Ishikawa (cell line): ENCODE data around the gene COL25A1.

Source experiments
- CEBPB ChIP-seq: IDR thresholded peaks from 2 replicates; pipeline ENCODE4 v1.6.1; 2012
- CREB1 ChIP-seq: IDR thresholded peaks from 2 replicates; pipeline ENCODE4 v1.6.1; 2012; ENCODE audit warnings: low read depth
- EGR1 ChIP-seq: IDR thresholded peaks from 2 replicates; pipeline ENCODE4 v1.6.1; 2012
- EP300 ChIP-seq: IDR thresholded peaks from 2 replicates; pipeline ENCODE4 v1.6.1; 2012; ENCODE audit warnings: borderline replicate concordance
- FOXM1 ChIP-seq: IDR thresholded peaks from 2 replicates; pipeline ENCODE4 v1.6.1; 2012; ENCODE audit warnings: low read depth, borderline replicate concordance
- MAX ChIP-seq: IDR thresholded peaks from 2 replicates; pipeline ENCODE4 v1.6.1; 2012
- NFIC ChIP-seq: IDR thresholded peaks from 2 replicates; pipeline ENCODE4 v1.6.1; 2012
- RAD21 ChIP-seq: IDR thresholded peaks from 2 replicates; pipeline ENCODE4 v1.6.1; 2012; ENCODE audit warnings: low read depth
- REST ChIP-seq: IDR thresholded peaks from 2 replicates; pipeline ENCODE4 v1.6.1; 2012; ENCODE audit warnings: low read depth, mild to moderate bottlenecking
- TAF1 ChIP-seq: IDR thresholded peaks from 2 replicates; pipeline ENCODE4 v1.6.1; 2012; ENCODE audit warnings: low read depth, mild to moderate bottlenecking
- TCF12 ChIP-seq: IDR thresholded peaks from 2 replicates; pipeline ENCODE4 v1.6.1; 2012; ENCODE audit warnings: low read depth
- TEAD4 ChIP-seq: IDR thresholded peaks from 2 replicates; pipeline ENCODE4 v1.6.1; 2012
- YY1 ChIP-seq: IDR thresholded peaks from 2 replicates; pipeline ENCODE4 v1.6.1; 2012; ENCODE audit warnings: low read depth
- ZBTB7A ChIP-seq: IDR thresholded peaks from 2 replicates; pipeline ENCODE4 v1.6.1; 2012; ENCODE audit warnings: low read depth
- TF ChIP-seq, protein P1 (sequence below): IDR thresholded peaks from 2 replicates; pipeline ENCODE4 v1.6.1; 2012

The COL25A1 gene

DNA sequence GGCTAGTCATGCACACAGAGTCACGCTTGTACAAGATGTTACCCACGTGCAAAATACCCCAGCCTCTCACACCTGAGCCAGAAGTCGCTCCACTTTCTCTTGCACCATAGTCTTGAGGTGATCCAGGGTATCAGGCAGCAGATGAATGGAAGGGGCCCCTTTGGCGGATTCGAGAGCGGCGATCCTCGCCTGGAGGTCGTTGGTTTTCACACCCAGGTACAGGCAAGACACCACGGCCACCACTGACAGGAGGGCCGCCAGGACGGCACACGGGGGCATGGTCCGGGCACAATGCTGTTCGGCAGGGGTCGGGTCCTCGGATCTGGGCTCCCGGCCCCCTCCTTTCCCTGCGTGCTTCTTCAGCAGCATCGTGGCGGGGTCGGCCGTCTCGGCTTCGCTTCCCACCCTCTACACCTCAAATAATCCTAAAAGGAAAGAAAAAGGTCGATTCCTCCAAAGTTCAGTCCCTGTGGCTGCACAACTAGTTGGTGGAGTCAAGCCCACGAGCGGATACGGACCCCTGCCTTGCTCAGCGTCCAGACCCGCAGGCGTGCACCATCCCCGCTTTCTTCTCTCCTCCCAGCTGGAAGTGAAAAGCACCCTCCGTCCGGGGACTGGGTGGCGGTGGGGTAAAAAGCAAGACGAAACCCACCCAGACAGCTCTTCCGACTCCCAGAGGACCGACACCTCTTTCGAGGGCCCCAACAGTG lies 652 bp downstream of the COL25A1 start:
- no peak for TF ChIP-seq EGR1
- no peak for TF ChIP-seq EP300
- TF ChIP-seq FOXM1: no peak
- no peak for TF ChIP-seq TAF1
- TF ChIP-seq YY1: no peak
- TF ChIP-seq ZBTB7A: no peak
- no peak for TF ChIP-seq CEBPB
- TF ChIP-seq MAX: no peak
- no peak for TF ChIP-seq CREB1
- TF ChIP-seq, protein P1, sequence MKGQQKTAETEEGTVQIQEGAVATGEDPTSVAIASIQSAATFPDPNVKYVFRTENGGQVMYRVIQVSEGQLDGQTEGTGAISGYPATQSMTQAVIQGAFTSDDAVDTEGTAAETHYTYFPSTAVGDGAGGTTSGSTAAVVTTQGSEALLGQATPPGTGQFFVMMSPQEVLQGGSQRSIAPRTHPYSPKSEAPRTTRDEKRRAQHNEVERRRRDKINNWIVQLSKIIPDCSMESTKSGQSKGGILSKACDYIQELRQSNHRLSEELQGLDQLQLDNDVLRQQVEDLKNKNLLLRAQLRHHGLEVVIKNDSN: no peak
- no peak for TF ChIP-seq TCF12
- TF ChIP-seq REST: no peak
- no peak for TF ChIP-seq RAD21
- TF ChIP-seq TEAD4: no peak
- no peak for TF ChIP-seq NFIC

GRCh38 chr4:109298279-109299010 lies 4.0 kb downstream of the COL25A1 start:
- TF ChIP-seq RAD21 (peak; percentile 75), EGR1 (no peak), NFIC (no peak), REST (no peak)

GRCh38 chr4:109296527-109296926 lies 5.9 kb downstream of the COL25A1 start:
- TF ChIP-seq ZBTB7A: no peak
- TF ChIP-seq TAF1: no peak
- TF ChIP-seq REST: no peak
- no peak for TF ChIP-seq EGR1
- no peak for TF ChIP-seq MAX
- no peak for TF ChIP-seq TCF12
- no peak for TF ChIP-seq CEBPB
- no peak for TF ChIP-seq TEAD4
- TF ChIP-seq, protein P1: no peak
- TF ChIP-seq CREB1: no peak
- no peak for TF ChIP-seq FOXM1
- TF ChIP-seq NFIC: no peak
- TF ChIP-seq YY1: no peak

DNA sequence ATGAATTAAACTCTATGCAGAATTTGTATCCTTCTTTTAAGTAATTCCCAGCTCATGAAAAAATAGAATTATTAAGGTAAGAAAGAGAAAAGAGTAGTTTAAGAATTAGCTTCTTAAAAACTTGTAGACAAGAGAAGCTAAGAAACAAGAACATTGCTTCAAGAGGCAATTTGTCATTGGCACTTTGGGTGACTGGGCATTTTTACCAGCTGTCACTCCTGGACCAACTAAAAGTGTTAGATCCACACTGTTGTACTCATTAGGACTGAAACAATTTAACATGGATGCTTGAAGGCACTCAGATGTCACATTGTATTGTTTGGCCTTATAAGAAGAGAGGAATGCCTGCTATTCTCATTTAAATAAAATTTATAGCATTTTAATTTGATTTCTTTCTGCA lies 7.4 kb downstream of the COL25A1 start:
- TF ChIP-seq CREB1: no peak
- TF ChIP-seq FOXM1: no peak
- no peak for TF ChIP-seq EGR1
- no peak for TF ChIP-seq CEBPB
- no peak for TF ChIP-seq EP300
- TF ChIP-seq RAD21: no peak
- no peak for TF ChIP-seq NFIC
- TF ChIP-seq MAX: no peak
- TF ChIP-seq TEAD4: no peak
- no peak for TF ChIP-seq REST
- no peak for TF ChIP-seq ZBTB7A
- no peak for TF ChIP-seq TCF12
- no peak for TF ChIP-seq YY1
- no peak for TF ChIP-seq TAF1
- TF ChIP-seq, protein P1: no peak
